Naive thymus-derived CD4-positive, alpha-beta T cell (primary cell): ENCODE results near the gene LAPTM5. TPM values are rescaled to one million over a fixed set of nuclear protein-coding genes. Genes with fewer than 3 reads are reported as not detected.

Experiments used
- ATAC-seq: fragments of 150-1000 bp; cut with Tn5 transposase; 2 replicates; pipeline ENCODE4 v1.10.0; 2021; ENCODE audit warnings: mild to moderate bottlenecking, moderate library complexity
- CTCF ChIA-PET: fragments of 350-600 bp; sonication (Branson Sonifier 250); formaldehyde crosslinking; loops from one replicate; lab custom pipeline; 2021; ENCODE audit warnings: antibody characterized with exemption; lab: Charles Lee
- POLR2A ChIA-PET: fragments of 350-600 bp; sonication (Branson Sonifier 250); formaldehyde crosslinking; loops from one replicate; lab custom pipeline; 2021; ENCODE audit warnings: antibody characterized with exemption, inconsistent platforms; lab: Charles Lee
- DNase-seq, 9 donors: peaks; one replicate each; pipeline versions ENCODE4 v3.0.0 to v3.0.0-alpha.2; 2020 to 2022; ENCODE audit warnings: mixed read lengths in 1 of 9
- H3K27ac ChIP-seq: one replicate; pipeline ENCODE4 v1.7.0; 2013; ENCODE audit warnings: mild to moderate bottlenecking, low read depth, low read length, moderate library complexity
- H3K27me3 ChIP-seq, 2 donors: one replicate each; pipeline ENCODE4 v1.7.0; 2013; ENCODE audit warnings: low read length in 2 of 2, mild to moderate bottlenecking in 2 of 2, moderate library complexity in 2 of 2; ENCODE audit not compliant: control insufficient read depth in 2 of 2, insufficient read depth in 2 of 2
- H3K36me3 ChIP-seq, 3 experiments: 1 replicate in 2 of 3; 2 replicates in 1 of 3; pipeline ENCODE4 v1.7.0; 2013; ENCODE audit warnings: low read length in 3 of 3, mild to moderate bottlenecking in 3 of 3, moderate library complexity in 1 of 3; ENCODE audit not compliant: insufficient read depth in 3 of 3, control insufficient read depth in 2 of 3
- H3K4me1 ChIP-seq, 2 donors: one replicate each; pipeline ENCODE4 v1.7.0; 2013; ENCODE audit warnings: low read length in 2 of 2, mild to moderate bottlenecking in 2 of 2, moderate library complexity in 1 of 2; ENCODE audit not compliant: control insufficient read depth in 2 of 2, insufficient read depth in 2 of 2
- H3K4me3 ChIP-seq: 2 replicates; pipeline ENCODE4 v1.7.0; 2013; ENCODE audit warnings: mild to moderate bottlenecking, low read length
- H3K9me3 ChIP-seq, 3 experiments: 1 replicate in 2 of 3; 2 replicates in 1 of 3; pipeline ENCODE4 v1.7.0; 2013; ENCODE audit warnings: low read length in 3 of 3; ENCODE audit not compliant: control insufficient read depth in 2 of 3
- H3K27ac Mint-ChIP-seq, 9 donors: one replicate each; pipeline ENCODE4 v1.8.0; 2020 to 2022; ENCODE audit warnings: mixed read lengths in 9 of 9, mild to moderate bottlenecking in 8 of 9, moderate library complexity in 5 of 9, inconsistent platforms in 2 of 9
- H3K27me3 Mint-ChIP-seq, 5 donors: one replicate each; pipeline ENCODE4 v1.8.0; 2021 to 2022; ENCODE audit warnings: mixed read lengths in 5 of 5, mild to moderate bottlenecking in 1 of 5
- H3K36me3 Mint-ChIP-seq, 5 donors: one replicate each; pipeline ENCODE4 v1.8.0; 2020 to 2022; ENCODE audit warnings: mixed read lengths in 5 of 5, mild to moderate bottlenecking in 3 of 5, inconsistent platforms in 1 of 5
- H3K4me1 Mint-ChIP-seq, 7 donors: one replicate each; pipeline ENCODE4 v1.8.0; 2020 to 2022; ENCODE audit warnings: mixed read lengths in 7 of 7, mild to moderate bottlenecking in 3 of 7, inconsistent platforms in 1 of 7
- H3K4me3 Mint-ChIP-seq, 10 donors: one replicate each; pipeline ENCODE4 v1.8.0; 2020 to 2022; ENCODE audit warnings: mild to moderate bottlenecking in 10 of 10, mixed read lengths in 10 of 10, moderate library complexity in 6 of 10, inconsistent platforms in 2 of 10
- H3K9me3 Mint-ChIP-seq, 11 donors: one replicate each; pipeline ENCODE4 v1.8.0; 2020 to 2022; ENCODE audit warnings: mixed read lengths in 11 of 11, mild to moderate bottlenecking in 4 of 11, inconsistent platforms in 1 of 11, moderate library complexity in 1 of 11
- intact Hi-C, 2 donors: fragments of 100-400 bp; cut with micrococcal nuclease; formaldehyde crosslinking; loops; one replicate each; pipeline ENCODE4 v1.15.1; 2023
- polyA plus RNA-seq, 2 donors: library from polyadenylated mRNA; unstranded; fragments of 300-500 nt; fragmentation: Illumina TruSeq; gene quantifications; one replicate each; pipeline ENCODE4 v1.2.3, GENCODE V29; 2021
- total RNA-seq, 6 experiments: library from RNA in 5 of 6; stranded (reverse) in 5 of 6; gene quantifications; 1 replicate in 5 of 6; 2 replicates in 1 of 6; pipeline ENCODE4 v1.2.3 and lab custom pipeline; 2021 to 2026

Gene LAPTM5
- total and polyA plus RNA-seq, 7 experiments from 2014 or later, result 464 to 783 (median 575) TPM

GRCh38 chr1:30760596-30761324 is 3.2 kb upstream of the LAPTM5 start:
- peak overlapping the region; percentile 98 for H3K27ac ChIP-seq
- peaks cover 0 to 9% (median 0%) of the 10 kb centered on the region in 3 experiments for H3K36me3 ChIP-seq
- POLR2A ChIA-PET, result interaction anchor here (0.9 to 31.3 kb wide), 3 partner anchors 9 to 23 kb away, joined by 3 to 1281 read pairs (median 3); partner anchors contain the start of genes LAPTM5 and MATN1
- Mint-ChIP-seq H3K4me1 (peaks cover 42 to 82% (median 67%) of the 10 kb centered on the region in 7 donors), H3K4me3 (peak overlapping the region; percentile 72 to 100 (median 96)), H3K36me3 (peaks cover 0 to 10% (median 4%) of the 10 kb centered on the region in 5 donors), H3K9me3 (no peaks in the 10 kb centered on the region), H3K27me3 (no peaks in the 10 kb centered on the region), H3K27ac (peak overlapping the region; percentile 70 to 99 (median 97))
- H3K4me1 ChIP-seq, result peaks cover 29 to 63% of the 10 kb centered on the region in 2 donors
- no peaks in the 10 kb centered on the region for H3K9me3 ChIP-seq
- ATAC-seq (no peak), DNase-seq (peak in 2 of 9 donors; percentile 15 to 46)
- intact Hi-C loops, result loop anchor here in 1 of 2 donors (1.0 kb wide), 1 partner anchor 19 kb away; no protein-coding TSS in a partner anchor
- H3K27me3 ChIP-seq, result no peaks in the 10 kb centered on the region
- CTCF ChIA-PET, result interaction anchor here (0.6 to 11.9 kb wide), 10 partner anchors 8 to 559 kb away, joined by 3 to 133 read pairs (median 6); partner anchors contain the start of gene MATN1
- peak overlapping the region; percentile 45 for H3K4me3 ChIP-seq

- peak overlapping the region; percentile 98 for H3K27ac ChIP-seq
- H3K36me3 ChIP-seq, result peaks cover 0 to 9% (median 0%) of the 10 kb centered on the region in 3 experiments
- peaks cover 37 to 56% of the 10 kb centered on the region in 2 donors for H3K4me1 ChIP-seq
- no peaks in the 10 kb centered on the region for H3K9me3 Mint-ChIP-seq
- peaks cover 51 to 82% (median 74%) of the 10 kb centered on the region in 7 donors for H3K4me1 Mint-ChIP-seq
- no peaks in the 10 kb centered on the region for H3K9me3 ChIP-seq
- H3K4me3 Mint-ChIP-seq, result peak overlapping the region; percentile 72 to 100 (median 96)
- H3K4me3 ChIP-seq, result peak overlapping the region; percentile 45
- peak overlapping the region; percentile 60 to 99 (median 97) for H3K27ac Mint-ChIP-seq
- H3K27me3 Mint-ChIP-seq, result no peaks in the 10 kb centered on the region
- POLR2A ChIA-PET, result interaction anchor here (1.0 to 31.3 kb wide), 3 partner anchors 8 to 22 kb away, joined by 3 to 1281 read pairs (median 33); partner anchors contain the start of genes LAPTM5 and MATN1
- peaks cover 0 to 20% (median 5%) of the 10 kb centered on the region in 5 donors for H3K36me3 Mint-ChIP-seq
- peak in 8 of 9 donors; percentile 56 to 81 (median 64) for DNase-seq
- H3K27me3 ChIP-seq, result no peaks in the 10 kb centered on the region
- ATAC-seq, result peak; percentile 23
- intact Hi-C loops, result loop anchor here in 1 of 2 donors (10.0 kb wide), 1 partner anchor 305 kb away; the partner anchor contains the start of gene PUM1
- CTCF ChIA-PET, result interaction anchor here (1.5 to 11.9 kb wide), 5 partner anchors 8 to 40 kb away, joined by 5 to 133 read pairs (median 36); partner anchors contain the start of gene MATN1
Measured at GRCh38 chr1:30759718-30760281, 2.2 kb upstream of the LAPTM5 start.

DNA sequence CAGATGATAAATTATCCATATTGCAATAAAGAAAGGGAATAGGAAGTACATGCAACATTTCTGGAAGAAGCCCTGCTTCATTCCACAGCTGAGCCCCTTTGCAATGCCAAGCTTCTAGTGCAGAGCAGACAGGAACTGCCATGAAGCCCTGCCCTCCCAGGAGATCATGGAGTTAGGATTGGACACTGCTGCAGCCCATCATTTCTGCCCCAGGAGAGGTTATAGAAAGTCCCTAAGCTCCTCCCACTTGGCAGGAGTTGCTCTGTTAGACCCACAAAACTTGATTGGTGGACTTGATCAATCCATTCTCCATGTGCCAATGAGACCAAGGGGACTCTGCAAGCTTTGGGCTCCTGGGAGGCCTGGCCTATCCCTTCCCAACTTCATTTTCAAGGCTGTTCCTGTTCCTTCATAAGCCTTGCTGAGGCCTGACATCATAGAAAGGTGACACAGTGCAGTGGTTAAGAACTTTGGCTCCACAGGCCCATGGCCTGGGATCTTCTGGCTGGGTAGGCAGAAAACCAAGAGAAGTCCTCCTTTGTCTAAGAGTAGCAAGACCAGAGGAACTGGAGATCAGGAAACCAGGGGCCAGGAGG is 1.3 kb upstream of the LAPTM5 start:
- peak overlapping the region; percentile 45 for H3K4me3 ChIP-seq
- ATAC-seq, result no peak

DNA sequence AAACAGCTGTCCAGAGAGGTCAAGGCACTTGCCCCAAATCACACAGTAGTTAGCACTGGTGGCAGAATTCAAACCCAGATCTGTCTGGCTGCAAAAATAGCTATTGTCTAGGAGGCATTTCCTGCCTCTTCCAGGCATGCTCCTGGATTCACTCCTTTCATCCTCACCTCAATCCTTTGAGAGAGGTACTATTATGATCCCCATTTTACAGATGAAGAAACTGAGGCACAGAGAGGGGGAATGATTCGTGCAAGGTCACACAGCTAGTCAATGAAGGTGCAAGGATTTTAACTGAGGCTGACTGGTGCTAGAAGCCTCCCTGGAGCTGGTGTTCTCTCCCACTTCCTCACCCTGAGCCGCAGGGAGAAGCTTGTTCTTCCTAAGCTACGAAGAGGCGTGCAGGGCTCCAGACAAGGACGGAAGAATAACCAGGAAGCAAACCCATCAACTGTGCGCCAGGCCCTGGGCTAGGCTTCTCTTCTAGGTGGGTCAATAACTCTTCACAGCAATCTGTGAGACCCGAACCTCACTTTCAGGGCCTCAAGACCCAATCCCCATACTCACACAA is 631 bp upstream of the LAPTM5 start:
- DNase-seq, result no peak
- peak overlapping the region; percentile 80 for H3K4me3 ChIP-seq
- Mint-ChIP-seq H3K4me1 (peaks cover 63 to 90% (median 82%) of the 10 kb centered on the region in 7 donors), H3K27ac (peak overlapping the region; percentile 90 to 99 (median 97)), H3K36me3 (peaks cover 0 to 33% (median 6%) of the 10 kb centered on the region in 5 donors), H3K27me3 (no peaks in the 10 kb centered on the region), H3K4me3 (peak overlapping the region; percentile 83 to 100 (median 98)), H3K9me3 (no peaks in the 10 kb centered on the region)
- no peak for ATAC-seq
- intact Hi-C loops, result loop anchor here in 1 of 2 donors (10.0 kb wide), 1 partner anchor 307 kb away; the partner anchor contains the start of gene PUM1
- peaks cover 0 to 9% (median 0%) of the 10 kb centered on the region in 3 experiments for H3K36me3 ChIP-seq
- ChIA-PET POLR2A (interaction anchor here (0.5 to 42.4 kb wide), 5 partner anchors 3 to 152 kb away, joined by 3 to 1281 read pairs (median 33); partner anchors contain the start of genes LAPTM5 and MATN1), CTCF (interaction anchor here (1.3 to 12.1 kb wide), 4 partner anchors 12 to 38 kb away, joined by 3 to 133 read pairs (median 76); no protein-coding TSS in a partner anchor)
- no peaks in the 10 kb centered on the region for H3K27me3 ChIP-seq
- peak overlapping the region; percentile 98 for H3K27ac ChIP-seq
- H3K4me1 ChIP-seq, result peaks cover 52 to 59% of the 10 kb centered on the region in 2 donors
- no peaks in the 10 kb centered on the region for H3K9me3 ChIP-seq

More for the DNA sequence above, 1.3 kb upstream of the LAPTM5 start:
- Histone ChIP-seq H3K27ac (peak overlapping the region; percentile 98), H3K9me3 (no peaks in the 10 kb centered on the region), H3K27me3 (no peaks in the 10 kb centered on the region), H3K36me3 (peaks cover 0 to 9% (median 0%) of the 10 kb centered on the region in 3 experiments), H3K4me1 (peaks cover 45 to 56% of the 10 kb centered on the region in 2 donors)
- intact Hi-C loops, result loop anchor here in 1 of 2 donors (10.0 kb wide), 1 partner anchor 306 kb away; the partner anchor contains the start of gene PUM1
- DNase-seq, result no peak
- Mint-ChIP-seq H3K9me3 (no peaks in the 10 kb centered on the region), H3K4me1 (peaks cover 56 to 87% (median 80%) of the 10 kb centered on the region in 7 donors), H3K27me3 (no peaks in the 10 kb centered on the region), H3K4me3 (peak overlapping the region; percentile 83 to 100 (median 98)), H3K27ac (peak overlapping the region; percentile 66 to 99 (median 97)), H3K36me3 (peaks cover 0 to 26% (median 5%) of the 10 kb centered on the region in 5 donors)
- CTCF ChIA-PET, result interaction anchor here (1.3 to 12.1 kb wide), 5 partner anchors 12 to 39 kb away, joined by 3 to 133 read pairs (median 53); no protein-coding TSS in a partner anchor
- POLR2A ChIA-PET, result interaction anchor here (0.7 to 42.4 kb wide), 4 partner anchors 4 to 151 kb away, joined by 3 to 1281 read pairs (median 657); partner anchors contain the start of genes LAPTM5 and MATN1

- Mint-ChIP-seq H3K4me3 (peak overlapping the region; percentile 95 to 100 (median 98)), H3K9me3 (no peaks in the 10 kb centered on the region), H3K36me3 (peaks cover 0 to 36% (median 12%) of the 10 kb centered on the region in 5 donors), H3K27me3 (no peaks in the 10 kb centered on the region), H3K27ac (peak overlapping the region; percentile 90 to 100 (median 97)), H3K4me1 (peaks cover 67 to 90% (median 81%) of the 10 kb centered on the region in 7 donors)
- H3K9me3 ChIP-seq, result no peaks in the 10 kb centered on the region
- H3K36me3 ChIP-seq, result peaks cover 0 to 16% (median 0%) of the 10 kb centered on the region in 3 experiments
- peak overlapping the region; percentile 98 for H3K27ac ChIP-seq
- DNase-seq (peak; percentile 45 to 77 (median 65)), ATAC-seq (peak; percentile 77)
- intact Hi-C loops, result loop anchor here (1.0 to 10.0 kb wide), 8 partner anchors 7 to 308 kb away; partner anchors contain the start of gene PUM1 (in 1 of the 2)
- ChIA-PET CTCF (interaction anchor here (0.5 to 12.1 kb wide), 4 partner anchors 10 to 39 kb away, joined by 3 to 133 read pairs (median 76); no protein-coding TSS in a partner anchor), POLR2A (interaction anchor here (4.3 to 42.4 kb wide), 3 partner anchors 2 to 21 kb away, joined by 33 to 1281 read pairs (median 1281); partner anchors contain the start of genes LAPTM5 and MATN1)
- no peaks in the 10 kb centered on the region for H3K27me3 ChIP-seq
- peaks cover 58 to 66% of the 10 kb centered on the region in 2 donors for H3K4me1 ChIP-seq
- H3K4me3 ChIP-seq, result peak overlapping the region; percentile 80
Measured at GRCh38 chr1:30756545-30757351, 826 bp downstream of the LAPTM5 start.
